HUES48 (cell line): ENCODE measurements around the gene ALAS2.

ENCODE experiments used
- H3K27ac ChIP-seq: one replicate; pipeline ENCODE4 v1.7.0; 2013; ENCODE audit warnings: low read depth, low read length, inconsistent platforms
- H3K27me3 ChIP-seq: 2 replicates; pipeline ENCODE4 v1.6.1; 2013; ENCODE audit warnings: mild to moderate bottlenecking, low read length; ENCODE audit not compliant: control insufficient read depth, insufficient read depth
- H3K36me3 ChIP-seq: 2 replicates; pipeline ENCODE4 v1.6.1; 2013; ENCODE audit warnings: low read length; ENCODE audit not compliant: control insufficient read depth, insufficient read depth
- H3K4me1 ChIP-seq: 2 replicates; pipeline ENCODE4 v1.6.1; 2013; ENCODE audit warnings: mild to moderate bottlenecking, low read length; ENCODE audit not compliant: control insufficient read depth, insufficient read depth
- H3K4me3 ChIP-seq: 2 replicates; pipeline ENCODE4 v1.5.1; 2013; ENCODE audit warnings: mild to moderate bottlenecking, low read depth, low read length
- H3K9ac ChIP-seq: 2 replicates; pipeline ENCODE4 v1.6.1; 2013; ENCODE audit warnings: mild to moderate bottlenecking, low read depth, low read length, moderate library complexity
- H3K9me3 ChIP-seq: 2 replicates; pipeline ENCODE4 v1.6.1; 2013; ENCODE audit warnings: low read length; ENCODE audit not compliant: control insufficient read depth, insufficient read depth

Gene ALAS2

GRCh38 chrX:54978448-54978847, 52.3 kb downstream of the ALAS2 start:
- no peak overlapping the region for H3K27ac ChIP-seq
- H3K27me3 ChIP-seq, result no peaks in the 10 kb centered on the region
- no peak overlapping the region for H3K9ac ChIP-seq

GRCh38 chrX:54977387-54977786, 53.4 kb downstream of the ALAS2 start:
- H3K27ac ChIP-seq, result no peak overlapping the region
- H3K36me3 ChIP-seq, result no peaks in the 10 kb centered on the region
- no peak overlapping the region for H3K9ac ChIP-seq
- no peak overlapping the region for H3K4me3 ChIP-seq
- no peaks in the 10 kb centered on the region for H3K27me3 ChIP-seq
- H3K9me3 ChIP-seq, result peaks cover 45% of the 10 kb centered on the region
- H3K4me1 ChIP-seq, result no peaks in the 10 kb centered on the region

More at GRCh38 chrX:54978448-54978847, 52.3 kb downstream of the ALAS2 start:
- Histone ChIP-seq H3K4me3 (no peak overlapping the region), H3K36me3 (no peaks in the 10 kb centered on the region), H3K4me1 (no peaks in the 10 kb centered on the region), H3K9me3 (peaks cover 49% of the 10 kb centered on the region)

DNA sequence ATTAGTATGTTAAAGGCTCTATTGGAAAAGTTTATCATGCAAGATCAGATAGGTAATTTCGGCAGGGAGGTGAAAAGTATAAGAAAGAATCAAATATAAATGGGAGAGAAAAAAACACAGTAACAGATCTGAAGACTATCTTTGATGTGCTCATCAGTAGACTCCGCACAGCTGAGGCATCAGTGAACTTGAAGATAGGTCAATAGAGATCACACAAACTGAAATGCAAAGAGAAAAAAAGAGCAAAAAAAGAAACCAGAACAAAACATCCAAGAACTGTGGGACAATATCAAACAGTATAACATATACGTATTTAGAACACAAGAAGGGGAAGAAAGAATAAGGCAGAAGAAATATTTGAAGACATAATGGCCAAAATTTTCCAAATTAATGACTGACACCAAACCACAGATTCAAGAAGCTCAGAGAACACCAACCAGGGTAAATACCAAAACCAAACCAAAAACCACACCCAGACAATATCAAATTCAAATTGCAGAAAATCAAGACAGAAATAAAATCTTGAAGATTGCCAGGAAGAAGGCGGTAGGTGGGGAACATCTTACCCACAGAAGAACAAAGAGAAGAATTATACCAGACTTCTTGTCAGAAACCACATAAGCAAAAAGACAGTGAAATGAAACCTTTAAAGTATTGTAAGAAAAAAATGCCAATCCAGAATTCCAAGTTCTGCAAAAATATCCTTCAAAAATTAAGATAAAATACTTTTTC, 65.8 kb downstream of the ALAS2 start:
- H3K36me3 ChIP-seq, result no peaks in the 10 kb centered on the region
- no peak overlapping the region for H3K27ac ChIP-seq
- H3K4me3 ChIP-seq, result no peak overlapping the region
- no peaks in the 10 kb centered on the region for H3K4me1 ChIP-seq
- H3K27me3 ChIP-seq, result no peaks in the 10 kb centered on the region
- peaks cover 63% of the 10 kb centered on the region for H3K9me3 ChIP-seq
- H3K9ac ChIP-seq, result no peak overlapping the region

- Histone ChIP-seq H3K4me3 (no peak overlapping the region), H3K36me3 (no peaks in the 10 kb centered on the region), H3K9me3 (peaks cover 65% of the 10 kb centered on the region), H3K4me1 (no peaks in the 10 kb centered on the region), H3K27me3 (no peaks in the 10 kb centered on the region), H3K9ac (no peak overlapping the region), H3K27ac (no peak overlapping the region)
Measured at GRCh38 chrX:54961750-54962149, 69.0 kb downstream of the ALAS2 start.
